ENCODE results near the gene TPST2.

GRCh38 chr22:26516503-26516902 lies 73.4 kb downstream of the TPST2 start:
- no peak for TF ChIP-seq BHLHE40 (IDR thresholded peaks at IDR 0.05; ENCODE audit: borderline replicate concordance)
- no peak for TF ChIP-seq L3MBTL2 (conservative IDR thresholded peaks at IDR 0.05)
- no peak for TF ChIP-seq SUZ12 (IDR thresholded peaks at IDR 0.05)
